PFSK-1 (cell line): ENCODE measurements around the gene TRMT44.

Experiments used
- FOXP2 ChIP-seq: optimal IDR thresholded peaks from 2 replicates; pipeline ENCODE3; 2011; ENCODE audit warnings: borderline replicate concordance, control low read depth, inconsistent platforms; ENCODE audit not compliant: insufficient read depth; ENCODE audit errors: extremely low read length, extremely low read depth
- POLR2AphosphoS5 ChIP-seq: IDR thresholded peaks from 2 replicates; pipeline ENCODE4 v1.6.1; 2012; ENCODE audit warnings: low read depth, mild to moderate bottlenecking, control low read depth, low read length, moderate library complexity
- SIN3A ChIP-seq: IDR thresholded peaks from 2 replicates; pipeline ENCODE4 v1.6.1; 2012; ENCODE audit warnings: mild to moderate bottlenecking, low read length, moderate library complexity, borderline replicate concordance; ENCODE audit not compliant: insufficient read depth
- TAF1 ChIP-seq: IDR thresholded peaks from 2 replicates; pipeline ENCODE4 v1.6.1; 2012; ENCODE audit warnings: low read length, control low read depth, borderline replicate concordance; ENCODE audit not compliant: insufficient read depth
- TF ChIP-seq, protein P1 (sequence below), 2 experiments: IDR thresholded peaks; 2 replicates each; pipeline versions ENCODE4 v1.6.1 to v1.8.0; 2011 to 2012; ENCODE audit warnings: low read depth in 2 of 2, low read length in 2 of 2, control low read depth in 1 of 2, inconsistent platforms in 1 of 2, mild to moderate bottlenecking in 1 of 2, moderate library complexity in 1 of 2; ENCODE audit not compliant: insufficient read depth in 1 of 2

The TRMT44 gene

GRCh38 chr4:8427761-8428287 lies 12.8 kb upstream of the TRMT44 start:
- TF ChIP-seq, protein P1, sequence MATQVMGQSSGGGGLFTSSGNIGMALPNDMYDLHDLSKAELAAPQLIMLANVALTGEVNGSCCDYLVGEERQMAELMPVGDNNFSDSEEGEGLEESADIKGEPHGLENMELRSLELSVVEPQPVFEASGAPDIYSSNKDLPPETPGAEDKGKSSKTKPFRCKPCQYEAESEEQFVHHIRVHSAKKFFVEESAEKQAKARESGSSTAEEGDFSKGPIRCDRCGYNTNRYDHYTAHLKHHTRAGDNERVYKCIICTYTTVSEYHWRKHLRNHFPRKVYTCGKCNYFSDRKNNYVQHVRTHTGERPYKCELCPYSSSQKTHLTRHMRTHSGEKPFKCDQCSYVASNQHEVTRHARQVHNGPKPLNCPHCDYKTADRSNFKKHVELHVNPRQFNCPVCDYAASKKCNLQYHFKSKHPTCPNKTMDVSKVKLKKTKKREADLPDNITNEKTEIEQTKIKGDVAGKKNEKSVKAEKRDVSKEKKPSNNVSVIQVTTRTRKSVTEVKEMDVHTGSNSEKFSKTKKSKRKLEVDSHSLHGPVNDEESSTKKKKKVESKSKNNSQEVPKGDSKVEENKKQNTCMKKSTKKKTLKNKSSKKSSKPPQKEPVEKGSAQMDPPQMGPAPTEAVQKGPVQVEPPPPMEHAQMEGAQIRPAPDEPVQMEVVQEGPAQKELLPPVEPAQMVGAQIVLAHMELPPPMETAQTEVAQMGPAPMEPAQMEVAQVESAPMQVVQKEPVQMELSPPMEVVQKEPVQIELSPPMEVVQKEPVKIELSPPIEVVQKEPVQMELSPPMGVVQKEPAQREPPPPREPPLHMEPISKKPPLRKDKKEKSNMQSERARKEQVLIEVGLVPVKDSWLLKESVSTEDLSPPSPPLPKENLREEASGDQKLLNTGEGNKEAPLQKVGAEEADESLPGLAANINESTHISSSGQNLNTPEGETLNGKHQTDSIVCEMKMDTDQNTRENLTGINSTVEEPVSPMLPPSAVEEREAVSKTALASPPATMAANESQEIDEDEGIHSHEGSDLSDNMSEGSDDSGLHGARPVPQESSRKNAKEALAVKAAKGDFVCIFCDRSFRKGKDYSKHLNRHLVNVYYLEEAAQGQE (IDR thresholded peaks at IDR 0.05; ENCODE audit: insufficient read depth in 1 of 2, low read depth in 2 of 2, low read length in 2 of 2): no peak
- TF ChIP-seq FOXP2: no peak
- TF ChIP-seq SIN3A: no peak
- no peak for TF ChIP-seq TAF1
- TF ChIP-seq POLR2AphosphoS5: no peak

- TF ChIP-seq FOXP2: peak; percentile 88
- TF ChIP-seq POLR2AphosphoS5: peak; percentile 71
- TF ChIP-seq, protein P1 (IDR thresholded peaks at IDR 0.05; ENCODE audit: insufficient read depth in 1 of 2, low read depth in 2 of 2, low read length in 2 of 2): no peak
- TF ChIP-seq TAF1: 0 out of 2 replicates have a peak, but pooled peaks have one; percentile 44
- peak; percentile 97; the same call in 1 of the 2 replicates for TF ChIP-seq SIN3A
Observed at GRCh38 chr4:8428288-8429097, 12.1 kb upstream of the TRMT44 start.

GRCh38 chr4:8431553-8431952 lies 9.0 kb upstream of the TRMT44 start:
- TF ChIP-seq SIN3A (no peak), FOXP2 (no peak), POLR2AphosphoS5 (no peak), TAF1 (no peak)
- TF ChIP-seq, protein P1 (IDR thresholded peaks at IDR 0.05; ENCODE audit: insufficient read depth in 1 of 2, low read depth in 2 of 2, low read length in 2 of 2): no peak

- no peak for TF ChIP-seq SIN3A
- no peak for TF ChIP-seq POLR2AphosphoS5
- no peak for TF ChIP-seq TAF1
- TF ChIP-seq, protein P1 (IDR thresholded peaks at IDR 0.05; ENCODE audit: insufficient read depth in 1 of 2, low read depth in 2 of 2, low read length in 2 of 2): no peak
- TF ChIP-seq FOXP2: no peak
Observed at GRCh38 chr4:8433136-8433535, 7.4 kb upstream of the TRMT44 start.
